T1000 (cell line): ENCODE measurements around the gene ZNF236.

Experiments used
- DNase-seq: peaks from one replicate; lab custom pipeline; 2025; ENCODE audit warnings: mixed read lengths; lab: John Stamatoyannopoulos, UW

ZNF236 gene

GRCh38 chr18:76972846-76973519 is 150.6 kb downstream of the ZNF236 start:
- DNase-seq = no peak

GRCh38 chr18:76973520-76974266 is 151.3 kb downstream of the ZNF236 start:
- DNase-seq = no peak

DNA sequence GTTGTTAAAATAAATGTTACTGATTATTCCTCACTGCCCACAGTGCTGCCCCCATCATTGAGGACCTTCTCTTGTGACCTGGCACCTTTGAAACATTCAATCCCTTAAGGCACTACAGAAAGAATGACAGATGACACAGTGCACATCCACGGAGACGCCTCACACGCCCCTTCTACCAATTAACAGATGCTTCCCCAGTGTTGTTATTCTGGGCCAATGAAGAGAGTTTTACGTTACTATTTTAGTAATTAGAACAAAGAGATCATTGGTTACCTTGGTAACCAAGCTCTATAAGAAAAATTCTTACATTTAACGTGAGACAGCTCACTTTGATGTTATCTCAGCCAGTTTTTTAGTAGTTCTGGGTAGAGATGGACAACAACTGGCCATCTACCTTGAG is 152.0 kb downstream of the ZNF236 start:
- no peak for DNase-seq

DNA sequence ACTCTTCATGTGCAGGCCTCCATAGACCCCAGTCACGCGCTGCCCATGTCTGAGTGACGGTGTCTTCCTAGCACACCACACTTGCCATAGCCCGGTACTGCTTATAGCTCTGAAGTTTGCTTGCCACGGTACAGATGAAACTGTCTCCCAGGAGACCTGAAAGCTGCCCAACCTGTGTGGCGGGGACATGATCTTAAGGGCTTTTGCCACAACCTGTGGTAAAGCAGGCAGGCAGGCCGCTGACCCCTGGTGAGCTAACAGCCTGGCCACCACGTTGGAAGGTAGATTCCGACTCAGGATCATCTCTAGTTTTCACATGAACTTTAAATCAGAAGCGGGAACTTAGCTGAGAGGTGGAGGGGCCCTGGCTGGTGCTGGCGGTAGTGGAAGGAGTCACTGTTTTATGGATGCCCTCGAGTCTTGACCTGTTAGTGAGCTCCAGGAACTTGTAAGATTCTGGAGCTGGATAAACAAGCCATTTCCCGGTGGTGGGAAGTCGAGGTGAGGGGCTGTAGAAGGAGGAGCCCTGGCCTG is 153.3 kb downstream of the ZNF236 start:
- no peak for DNase-seq

GRCh38 chr18:76977108-76977621 is 154.8 kb downstream of the ZNF236 start:
- DNase-seq = no peak

DNA sequence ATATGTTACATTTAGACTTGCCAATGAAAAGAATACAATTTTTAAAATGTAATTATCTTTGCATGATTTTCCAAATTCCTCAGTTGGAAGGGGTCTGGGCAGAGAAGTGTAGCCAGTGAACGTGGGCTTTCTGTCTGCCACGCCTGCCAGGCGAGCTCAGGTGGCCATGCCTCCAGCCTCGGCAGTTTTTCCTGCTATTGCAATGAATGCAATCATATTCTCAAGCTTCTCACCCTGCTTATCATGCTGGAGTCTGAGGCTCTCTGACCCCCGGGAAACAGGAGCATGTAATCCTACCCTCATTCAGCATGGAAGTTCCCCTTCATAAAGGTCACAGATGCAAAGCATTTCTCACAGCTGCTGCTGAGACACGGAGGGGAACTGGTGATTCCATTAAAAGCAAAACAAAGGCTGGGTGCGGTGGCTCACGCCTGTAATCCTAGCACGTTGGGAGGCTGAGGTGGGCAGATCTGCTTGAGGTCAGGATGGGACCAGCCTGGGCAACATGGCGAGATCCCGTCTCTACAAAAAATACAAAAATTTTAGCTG is 155.4 kb downstream of the ZNF236 start:
- no peak for DNase-seq

DNA sequence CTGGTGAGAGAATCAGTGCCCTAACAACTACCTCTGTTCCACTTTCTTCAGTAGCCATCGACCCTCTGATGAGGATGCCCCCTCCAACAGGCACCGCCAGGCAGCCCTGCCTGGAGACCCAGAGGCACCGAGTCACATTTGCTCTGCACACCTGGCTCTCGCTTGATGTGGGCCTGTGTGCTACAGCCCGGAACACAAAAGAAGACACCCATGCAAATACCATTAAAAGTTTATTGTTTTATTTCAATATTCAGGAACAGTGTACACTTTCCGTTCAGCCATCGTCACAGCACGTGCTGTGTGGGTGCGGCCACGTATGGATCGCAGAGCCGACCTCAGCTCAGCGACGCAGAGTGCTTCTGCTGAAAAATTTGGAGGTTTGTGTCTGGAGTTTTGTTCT is 156.3 kb downstream of the ZNF236 start:
- DNase-seq = no peak

- DNase-seq = no peak
Observed at GRCh38 chr18:76979111-76979751, 156.9 kb downstream of the ZNF236 start.

GRCh38 chr18:76979906-76980305 is 157.5 kb downstream of the ZNF236 start:
- no peak for DNase-seq

- no peak for DNase-seq
Observed at GRCh38 chr18:76980663-76981395, 158.5 kb downstream of the ZNF236 start.

DNA sequence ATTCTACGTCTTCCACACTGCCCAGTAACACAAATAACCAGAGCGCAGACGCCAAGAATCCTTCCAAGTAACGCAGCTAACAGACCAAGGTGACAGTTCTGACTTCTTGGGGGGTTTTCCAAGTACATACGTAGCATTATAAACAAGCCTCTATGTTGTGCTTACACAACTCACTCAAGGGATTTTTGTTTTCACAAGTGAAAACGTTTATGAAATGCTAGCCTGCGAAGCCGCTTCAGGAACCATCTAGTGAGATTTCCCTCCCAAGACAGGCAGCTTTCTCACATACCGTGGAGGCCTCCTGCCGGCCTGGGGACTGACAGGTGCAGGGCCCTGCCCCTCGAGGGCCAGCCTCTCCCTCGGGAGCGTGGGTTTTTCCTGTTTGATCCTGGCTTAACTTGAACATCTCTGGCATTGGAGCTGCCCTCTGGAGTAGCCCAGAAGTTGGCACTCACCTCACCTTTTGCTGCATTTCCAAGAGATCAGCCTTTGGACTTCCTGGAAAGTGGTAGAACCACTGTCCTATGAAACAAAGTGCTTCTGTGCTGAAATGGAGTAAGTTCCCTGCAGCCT is 159.1 kb downstream of the ZNF236 start:
- no peak for DNase-seq

GRCh38 chr18:76982038-76982437 is 159.7 kb downstream of the ZNF236 start:
- DNase-seq = no peak

DNA sequence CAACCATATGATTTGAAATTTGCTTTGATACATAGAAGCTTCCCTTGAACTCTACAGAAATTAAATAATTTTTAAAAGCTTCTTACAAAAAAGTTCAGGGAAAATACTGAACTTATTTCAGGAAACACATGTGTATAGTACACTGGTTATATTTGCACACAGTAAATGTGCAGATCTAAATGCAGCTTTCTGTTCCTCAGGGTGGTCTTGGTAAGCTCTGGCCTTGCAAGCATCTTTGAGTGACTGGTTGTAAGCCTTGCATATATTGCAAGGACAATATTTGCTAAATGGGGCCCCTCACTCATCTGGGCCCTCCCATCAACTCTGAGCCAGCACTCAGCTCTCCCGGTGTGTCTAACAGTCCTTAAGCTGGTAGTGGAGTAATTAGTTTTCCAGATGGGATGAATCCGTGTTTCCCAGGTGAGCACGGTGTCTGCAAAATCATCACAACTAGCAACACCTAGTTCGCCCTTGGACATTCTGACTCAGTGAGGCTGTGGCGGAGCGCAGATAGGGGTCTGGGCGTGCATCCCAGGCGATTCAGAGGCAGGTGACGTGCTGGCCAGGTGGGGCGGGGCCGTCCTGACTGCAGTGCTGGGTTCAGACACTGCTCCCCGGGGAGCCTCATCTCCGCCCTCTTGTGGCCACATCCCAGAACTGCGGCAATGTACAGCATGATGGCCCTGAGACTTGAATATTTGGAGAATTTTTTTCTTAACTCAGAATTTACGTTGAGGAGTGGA is 160.7 kb downstream of the ZNF236 start:
- DNase-seq = peak; percentile 6

- DNase-seq = no peak
Observed at GRCh38 chr18:76983613-76984051, 161.3 kb downstream of the ZNF236 start.

DNA sequence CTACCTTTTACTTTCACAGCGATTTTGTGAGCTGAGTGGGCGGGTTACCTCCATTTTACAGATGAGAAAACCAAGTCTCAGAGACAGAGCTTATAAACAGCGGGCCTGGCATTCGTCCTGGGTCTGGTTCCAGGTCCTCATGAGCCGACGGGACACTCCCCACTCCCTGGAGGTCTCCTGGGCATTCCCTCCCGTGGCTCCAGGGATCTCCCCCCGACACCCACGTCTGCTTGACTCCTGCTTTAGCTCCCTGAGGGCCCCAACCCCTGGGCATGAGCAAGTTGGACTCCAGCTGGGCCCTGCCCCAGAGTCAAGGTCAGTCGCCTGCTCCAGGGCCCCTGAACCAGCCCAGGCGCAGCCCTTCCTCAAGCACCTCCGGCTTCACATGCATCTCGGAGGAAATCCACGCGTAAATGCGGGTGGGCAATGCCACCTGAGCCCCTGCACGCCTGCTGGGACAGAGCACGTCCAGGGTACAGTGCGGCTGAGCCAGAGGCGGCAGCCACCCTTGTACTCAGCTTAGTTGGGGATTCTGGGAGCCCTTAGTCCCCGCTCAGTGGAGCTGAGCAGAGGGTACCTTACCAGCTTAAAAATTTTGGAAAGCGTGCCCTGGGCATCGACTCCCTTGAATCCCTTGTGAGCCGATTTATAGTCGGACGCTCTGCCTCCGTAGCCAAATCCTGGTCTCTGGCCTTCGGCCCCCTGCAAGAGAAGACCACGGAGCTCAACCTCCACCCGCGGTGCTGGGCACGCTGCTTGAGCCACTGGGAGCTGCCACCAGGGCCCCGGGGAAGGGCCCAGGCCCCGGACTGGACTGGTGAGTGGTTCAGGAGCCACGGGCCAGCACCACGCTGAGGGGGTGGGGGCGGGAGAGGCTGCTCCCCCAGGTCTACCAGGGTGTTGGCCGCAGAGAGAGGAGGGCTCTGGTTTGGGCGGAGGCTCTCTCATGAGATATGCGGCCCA is 162.1 kb downstream of the ZNF236 start:
- no peak for DNase-seq

DNA sequence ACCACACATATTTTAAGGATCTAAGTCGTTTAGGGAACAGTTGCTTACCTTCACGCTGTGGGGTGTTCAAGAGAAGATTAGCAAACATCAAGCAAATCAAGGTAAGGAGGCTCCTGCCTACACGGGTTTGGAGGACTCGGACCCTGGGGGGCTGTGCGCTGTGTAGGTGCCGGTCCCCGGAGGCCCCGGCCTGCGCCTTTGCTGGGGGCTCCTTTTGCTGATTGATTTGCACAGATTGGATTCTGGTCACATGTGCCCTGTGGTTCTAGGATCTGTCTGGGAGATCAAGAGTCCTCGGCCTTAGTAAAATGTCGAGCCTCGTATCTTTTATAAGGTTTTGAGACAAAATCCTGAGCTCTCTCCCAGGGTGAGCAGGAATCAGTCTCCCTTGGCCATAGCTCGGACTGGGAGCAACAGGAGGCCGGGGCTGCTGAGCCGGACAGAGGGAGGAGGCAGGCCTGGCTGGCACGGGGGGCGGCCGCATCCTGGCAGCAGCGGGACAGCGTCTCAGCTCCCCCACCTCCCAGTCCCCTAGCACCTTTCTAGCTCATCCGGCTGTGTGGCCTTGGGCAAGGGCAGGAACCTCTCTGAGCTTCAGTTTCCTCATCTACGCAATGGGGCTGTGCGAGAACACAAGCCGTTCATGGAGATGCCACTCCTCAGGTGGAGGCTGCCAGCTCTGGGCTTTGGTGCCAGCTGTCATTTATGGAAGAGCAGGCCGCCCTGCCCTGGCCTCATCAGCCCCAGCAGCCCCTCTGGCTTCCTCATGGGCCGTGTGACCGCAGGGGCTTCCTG is 163.0 kb downstream of the ZNF236 start:
- no peak for DNase-seq

DNA sequence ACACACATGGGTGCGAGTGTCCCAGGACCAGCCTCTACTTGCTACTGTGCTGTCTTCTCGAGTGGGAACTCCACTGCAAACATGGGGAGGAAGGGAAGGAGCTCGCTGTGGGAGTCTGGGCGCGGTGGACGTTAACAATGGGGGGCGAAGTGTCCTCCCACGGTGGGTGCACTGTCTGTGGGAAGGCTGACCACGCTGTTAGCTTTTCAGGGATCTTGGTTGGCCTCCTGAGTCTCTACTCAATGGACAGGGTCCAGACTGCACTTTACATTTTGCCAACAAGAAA is 163.5 kb downstream of the ZNF236 start:
- DNase-seq = no peak

GRCh38 chr18:76986406-76986805 is 164.0 kb downstream of the ZNF236 start:
- no peak for DNase-seq
